Panc1 (cell line): ENCODE results near the gene DDX10. TPM values are rescaled to one million over a fixed set of nuclear protein-coding genes. Genes with fewer than 3 reads are reported as not detected.

ENCODE experiments used
- ATAC-seq: fragments of 200-7000 bp; cut with Tn5 transposase; 2 replicates; pipeline ENCODE4 v1.9.1; 2020; ENCODE audit warnings: mild to moderate bottlenecking, moderate library complexity
- BruUV-seq: library from RNA; stranded (reverse); fragments of 400-500 nt; replicated peaks from 2 replicates; lab custom pipeline; 2021; lab: Mats Ljungman, UMichigan
- CTCF ChIA-PET: fragments of 300-600 bp; sonication (Branson Sonifier 250); formaldehyde crosslinking; loops from one replicate; lab custom pipeline; 2022; ENCODE audit warnings: antibody characterized with exemption; lab: Charles Lee
- POLR2A ChIA-PET: fragments of 300-600 bp; sonication (Branson Sonifier 250); formaldehyde crosslinking; loops from one replicate; lab custom pipeline; 2022; ENCODE audit warnings: antibody characterized with exemption; lab: Charles Lee
- DNase-seq: peaks from one replicate; pipeline ENCODE4 v3.0.0-alpha.2; 2010; ENCODE audit warnings: low read depth, low spot score
- H3K27ac ChIP-seq: 2 replicates; pipeline ENCODE4 v1.5.1; 2011; ENCODE audit warnings: mild to moderate bottlenecking, low read length, inconsistent platforms
- H3K27me3 ChIP-seq: fragments of 200-500 bp; sonication (Bioruptor generic); 2 replicates; pipeline ENCODE4 v1.6.0; 2014; ENCODE audit warnings: low read length, inconsistent platforms; ENCODE audit not compliant: control insufficient read depth, insufficient read depth
- H3K36me3 ChIP-seq: fragments of 200-500 bp; sonication (Bioruptor generic); 2 replicates; pipeline ENCODE4 v1.5.1; 2014; ENCODE audit warnings: inconsistent platforms, mild to moderate bottlenecking, low read length, moderate library complexity; ENCODE audit not compliant: control insufficient read depth, insufficient read depth
- H3K4me1 ChIP-seq: 2 replicates; pipeline ENCODE4 v1.5.1; 2011; ENCODE audit warnings: inconsistent platforms, mild to moderate bottlenecking, low read length, moderate library complexity; ENCODE audit not compliant: control insufficient read depth, insufficient read depth
- H3K4me3 ChIP-seq, 2 experiments: 2 replicates each; pipeline ENCODE4 v1.5.1; 2011 to 2012; ENCODE audit warnings: low read depth in 2 of 2, low read length in 2 of 2, mild to moderate bottlenecking in 2 of 2, inconsistent platforms in 1 of 2, moderate library complexity in 1 of 2
- H3K9me3 ChIP-seq: fragments of 200-500 bp; sonication (Bioruptor generic); 2 replicates; pipeline ENCODE4 v1.5.1; 2014; ENCODE audit warnings: low read depth, mild to moderate bottlenecking, inconsistent platforms, low read length, moderate library complexity; ENCODE audit not compliant: control insufficient read depth, insufficient read depth
- CTCF ChIP-seq: fragments of 450-650 bp; IDR thresholded peaks from 2 replicates; pipeline ENCODE4 v1.5.1; 2017; ENCODE audit warnings: mild to moderate bottlenecking
- POLR2AphosphoS5 ChIP-seq: IDR thresholded peaks from 2 replicates; pipeline ENCODE4 v1.6.1; 2012; ENCODE audit warnings: mild to moderate bottlenecking, low read depth, low read length, moderate library complexity
- SIN3A ChIP-seq: IDR thresholded peaks from 2 replicates; pipeline ENCODE4 v1.6.1; 2012; ENCODE audit warnings: low read depth, mild to moderate bottlenecking, low read length, moderate library complexity, borderline replicate concordance; ENCODE audit not compliant: insufficient read depth
- TCF7L2 ChIP-seq: IDR thresholded peaks from 2 replicates; pipeline ENCODE4 v1.6.1; 2011; ENCODE audit warnings: mild to moderate bottlenecking, low read depth, low read length, inconsistent platforms
- in situ Hi-C: cut with HindIII; loops from 2 replicates; pipeline ENCODE4 v1.10.0; 2016; ENCODE audit warnings: low sequenced_read_pairs, low pct_unique_long_range_greater_than_20kb
- intact Hi-C: fragments of 100-400 bp; cut with micrococcal nuclease; formaldehyde crosslinking; loops from one replicate; pipeline ENCODE4 v1.10.0; 2022; ENCODE audit not compliant: unreplicated experiment
- total RNA-seq: library from RNA; stranded (reverse); gene quantifications from one replicate; pipeline ENCODE4 v1.2.1, GENCODE V29; 2021; ENCODE audit not compliant: unreplicated experiment
- TF ChIP-seq, protein P1 (sequence below), 2 experiments: IDR thresholded peaks; 2 replicates each; pipeline ENCODE4 v1.6.1; 2011 to 2012; ENCODE audit warnings: low read depth in 2 of 2, control low read depth in 1 of 2, low read length in 1 of 2, mild to moderate bottlenecking in 1 of 2, moderate library complexity in 1 of 2; ENCODE audit not compliant: insufficient read depth in 1 of 2

The DDX10 gene
- total RNA-seq, 1 experiment from 2014 or later = 48.8 TPM

- CTCF ChIA-PET = no interaction called here
- no peaks in the 10 kb centered on the region for H3K4me1 ChIP-seq
- no peaks in the 10 kb centered on the region for H3K36me3 ChIP-seq
- ATAC-seq (no peak), DNase-seq (no peak)
- H3K27me3 ChIP-seq = no peaks in the 10 kb centered on the region
- no peak overlapping the region for H3K4me3 ChIP-seq
- intact Hi-C loops = no loop called here
- H3K27ac ChIP-seq = no peak overlapping the region
- no peaks in the 10 kb centered on the region for H3K9me3 ChIP-seq
- in situ Hi-C loops = no loop called here
- TF ChIP-seq TCF7L2 = no peak
- TF ChIP-seq, protein P1, sequence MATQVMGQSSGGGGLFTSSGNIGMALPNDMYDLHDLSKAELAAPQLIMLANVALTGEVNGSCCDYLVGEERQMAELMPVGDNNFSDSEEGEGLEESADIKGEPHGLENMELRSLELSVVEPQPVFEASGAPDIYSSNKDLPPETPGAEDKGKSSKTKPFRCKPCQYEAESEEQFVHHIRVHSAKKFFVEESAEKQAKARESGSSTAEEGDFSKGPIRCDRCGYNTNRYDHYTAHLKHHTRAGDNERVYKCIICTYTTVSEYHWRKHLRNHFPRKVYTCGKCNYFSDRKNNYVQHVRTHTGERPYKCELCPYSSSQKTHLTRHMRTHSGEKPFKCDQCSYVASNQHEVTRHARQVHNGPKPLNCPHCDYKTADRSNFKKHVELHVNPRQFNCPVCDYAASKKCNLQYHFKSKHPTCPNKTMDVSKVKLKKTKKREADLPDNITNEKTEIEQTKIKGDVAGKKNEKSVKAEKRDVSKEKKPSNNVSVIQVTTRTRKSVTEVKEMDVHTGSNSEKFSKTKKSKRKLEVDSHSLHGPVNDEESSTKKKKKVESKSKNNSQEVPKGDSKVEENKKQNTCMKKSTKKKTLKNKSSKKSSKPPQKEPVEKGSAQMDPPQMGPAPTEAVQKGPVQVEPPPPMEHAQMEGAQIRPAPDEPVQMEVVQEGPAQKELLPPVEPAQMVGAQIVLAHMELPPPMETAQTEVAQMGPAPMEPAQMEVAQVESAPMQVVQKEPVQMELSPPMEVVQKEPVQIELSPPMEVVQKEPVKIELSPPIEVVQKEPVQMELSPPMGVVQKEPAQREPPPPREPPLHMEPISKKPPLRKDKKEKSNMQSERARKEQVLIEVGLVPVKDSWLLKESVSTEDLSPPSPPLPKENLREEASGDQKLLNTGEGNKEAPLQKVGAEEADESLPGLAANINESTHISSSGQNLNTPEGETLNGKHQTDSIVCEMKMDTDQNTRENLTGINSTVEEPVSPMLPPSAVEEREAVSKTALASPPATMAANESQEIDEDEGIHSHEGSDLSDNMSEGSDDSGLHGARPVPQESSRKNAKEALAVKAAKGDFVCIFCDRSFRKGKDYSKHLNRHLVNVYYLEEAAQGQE (IDR thresholded peaks at IDR 0.05; ENCODE audit: insufficient read depth in 1 of 2, low read depth in 2 of 2, low read length in 1 of 2) = no peak
- no peak for TF ChIP-seq SIN3A
- no peak for TF ChIP-seq CTCF
- no peak for TF ChIP-seq POLR2AphosphoS5
- BruUV-seq = no TSS peak
- POLR2A ChIA-PET = no interaction called here
These were observed 121.6 kb downstream of the DDX10 start for GRCh38 chr11:108786281-108786990.

DNA sequence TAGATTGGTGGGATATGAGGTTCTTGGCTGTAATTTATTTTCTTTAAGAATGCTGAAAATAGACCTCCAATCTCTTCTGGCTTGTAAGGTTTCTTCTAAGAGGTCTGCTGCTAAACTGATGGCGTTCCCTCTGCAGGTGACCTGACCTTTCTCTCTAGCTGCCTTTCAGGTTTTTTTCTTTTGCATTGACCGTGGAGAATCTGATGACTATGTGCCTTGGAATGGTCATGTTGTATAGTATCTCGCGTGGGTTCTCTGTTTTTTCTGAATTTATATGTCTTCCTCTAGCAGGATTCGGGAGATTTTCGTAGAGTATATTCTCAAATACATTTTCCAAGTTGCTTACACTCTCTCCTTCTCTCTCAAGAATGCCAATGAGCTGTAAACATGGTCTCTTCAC, 122.2 kb downstream of the DDX10 start:
- no peak for TF ChIP-seq CTCF
- no peak for TF ChIP-seq TCF7L2
- no peak for TF ChIP-seq POLR2AphosphoS5
- TF ChIP-seq, protein P1 (IDR thresholded peaks at IDR 0.05; ENCODE audit: insufficient read depth in 1 of 2, low read depth in 2 of 2, low read length in 1 of 2) = no peak
- no peak for TF ChIP-seq SIN3A
- no peak overlapping the region for H3K27ac ChIP-seq

More for the DNA sequence above, 122.2 kb downstream of the DDX10 start:
- BruUV-seq = no TSS peak
- Histone ChIP-seq H3K4me3 (no peak overlapping the region), H3K36me3 (no peaks in the 10 kb centered on the region), H3K4me1 (no peaks in the 10 kb centered on the region), H3K9me3 (no peaks in the 10 kb centered on the region), H3K27me3 (no peaks in the 10 kb centered on the region)
- intact Hi-C loops (no loop called here), in situ Hi-C loops (no loop called here)
- no peak for ATAC-seq
- ChIA-PET CTCF (no interaction called here), POLR2A (no interaction called here)
- no peak for DNase-seq
